HG02973 (cell line): Measurements from ENCODE around the gene DLG4.
"Not testable (repeated sequence)": the region's sequence is repeated elsewhere in the genome, so short reads cannot be mapped to it uniquely, and the experiment has no call there.

Experiments
- ATAC-seq: cut with Tn5 transposase; IDR thresholded peaks from one replicate; pipeline ENCODE4 v1.9.1; 2021; ENCODE audit warnings: moderate library complexity; ENCODE audit not compliant: unreplicated experiment

The DLG4 gene

GRCh38 chr17:7249830-7250229 is 30.2 kb upstream of the DLG4 start:
- no peak for ATAC-seq

- no peak for ATAC-seq
Observed at GRCh38 chr17:7249214-7249613, 29.6 kb upstream of the DLG4 start.

GRCh38 chr17:7248796-7249195 is 29.2 kb upstream of the DLG4 start:
- no peak for ATAC-seq

DNA sequence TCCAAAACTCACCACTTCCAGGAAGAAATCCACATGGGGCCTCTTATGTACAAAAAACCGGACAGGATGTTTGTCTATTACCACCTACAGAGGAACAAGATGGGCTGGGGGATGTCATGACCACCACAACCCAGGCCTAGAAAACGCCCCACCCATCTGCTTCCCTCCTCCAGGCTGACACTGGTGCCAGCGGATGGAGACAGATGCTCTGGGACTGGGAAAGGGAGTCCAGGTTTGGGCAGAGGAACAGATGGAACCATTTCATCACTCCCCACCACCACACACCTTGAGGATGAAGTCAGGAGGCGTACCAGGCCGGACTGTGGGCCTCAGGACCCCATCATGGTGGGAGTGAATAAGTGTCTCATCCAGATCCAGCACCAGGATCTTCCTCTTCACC is 27.1 kb upstream of the DLG4 start:
- no peak for ATAC-seq

DNA sequence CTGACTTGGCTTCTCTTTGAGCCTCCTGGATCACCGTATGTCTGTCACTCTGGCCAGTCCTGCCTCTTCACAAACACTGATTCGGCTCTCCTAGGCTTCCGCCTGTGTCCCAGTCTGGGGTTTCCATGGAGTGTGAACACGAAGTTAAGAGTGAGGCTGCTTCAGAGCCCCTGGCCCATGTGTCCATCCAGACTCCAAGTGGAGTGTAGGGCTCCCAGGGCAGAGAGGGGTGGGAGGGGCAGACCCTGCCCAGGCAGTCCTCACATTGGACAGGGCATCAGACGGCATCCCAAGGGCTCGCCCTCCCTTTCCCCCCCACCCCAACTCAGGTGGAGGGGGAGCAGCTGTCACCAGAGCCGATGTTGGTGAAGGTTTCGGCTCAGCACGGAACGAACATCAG is 24.2 kb upstream of the DLG4 start:
- ATAC-seq, result not testable (repeated sequence)

GRCh38 chr17:7243453-7243729 is 23.8 kb upstream of the DLG4 start:
- no peak for ATAC-seq

- peak; percentile 33 for ATAC-seq
Observed at GRCh38 chr17:7242717-7243452, 23.2 kb upstream of the DLG4 start.

DNA sequence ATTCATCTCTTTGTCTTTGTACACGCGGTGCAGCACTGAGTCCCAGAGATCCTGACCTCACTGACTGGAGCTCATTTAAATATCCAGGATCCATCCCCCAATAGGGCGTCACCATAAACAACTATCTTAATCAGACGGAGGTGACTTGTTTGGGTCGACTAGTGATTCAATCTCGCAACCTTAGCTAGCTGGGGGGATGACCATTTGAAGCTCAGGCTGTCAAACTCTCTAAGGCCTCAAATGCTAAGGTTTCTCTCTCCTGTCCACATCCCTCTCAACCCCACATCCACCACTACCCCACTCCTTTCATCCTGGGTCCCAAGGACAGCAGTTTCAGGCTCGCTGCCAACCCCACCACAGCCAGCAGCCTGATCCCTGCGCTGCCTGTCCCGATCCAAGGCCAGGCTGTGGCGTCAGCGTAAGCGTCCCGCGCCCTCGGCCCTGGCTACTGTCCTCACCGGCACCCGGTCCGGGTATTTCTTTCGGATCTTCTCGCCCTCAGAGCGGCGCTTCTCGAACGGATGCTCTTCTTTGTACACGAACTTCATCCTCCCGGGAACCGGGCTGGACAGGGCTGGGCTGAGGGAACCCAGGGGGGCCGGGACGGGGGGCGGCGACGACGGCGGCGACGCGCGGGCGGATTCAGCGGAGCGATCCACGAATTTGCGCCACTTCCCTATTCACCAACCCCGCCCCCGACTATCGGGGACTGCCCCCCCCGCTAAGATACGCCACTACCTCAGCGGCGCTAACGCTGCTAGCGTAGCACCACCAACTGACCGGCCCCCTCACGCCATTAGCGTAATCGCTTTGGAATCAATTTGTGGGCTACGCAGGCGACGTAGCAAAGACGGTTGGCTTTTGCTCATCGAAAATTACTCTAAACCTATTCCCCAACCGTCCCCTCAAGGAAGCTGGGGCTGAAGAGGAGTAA is 22.4 kb upstream of the DLG4 start, which contains the start of gene GABARAP:
GABARAP (minus strand) TSS at position 667 of the 934 bp plus-strand sequence; CDS start at position 548, 119 bp downstream.
- ATAC-seq, result peak; percentile 21

DNA sequence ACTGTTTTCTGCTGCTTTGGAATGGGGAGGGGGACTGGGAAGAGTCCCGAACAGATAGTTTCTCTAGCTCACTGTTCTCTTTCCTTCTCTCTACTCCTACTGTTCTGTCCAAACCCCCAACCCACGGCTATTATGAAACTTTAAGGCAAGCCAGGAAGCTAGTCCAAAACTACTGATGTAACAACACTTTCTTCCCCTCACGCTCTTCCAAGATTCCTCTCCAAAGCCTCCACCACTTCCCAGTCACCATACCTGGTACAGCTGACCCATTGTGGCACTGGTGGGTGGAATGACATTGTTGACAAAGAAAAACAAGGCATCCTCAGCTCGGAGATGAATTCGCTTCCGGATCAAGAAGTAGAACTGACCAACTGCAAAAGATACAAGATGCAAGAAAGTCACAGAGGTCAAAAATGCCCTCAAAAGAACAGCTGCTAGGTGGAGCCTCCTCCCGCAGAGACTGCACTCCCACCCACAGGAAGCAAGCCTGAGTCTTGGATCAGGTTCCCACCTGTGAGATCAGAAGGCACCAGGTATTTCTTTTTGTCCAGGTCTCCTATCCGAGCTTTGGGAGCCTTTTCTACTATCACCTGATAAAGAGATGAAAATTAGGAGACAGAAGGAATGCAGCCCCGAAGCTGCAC is 21.6 kb upstream of the DLG4 start:
- no peak for ATAC-seq

- no peak for ATAC-seq
Observed at GRCh38 chr17:7240375-7240774, 20.7 kb upstream of the DLG4 start.

- ATAC-seq, result peak; percentile 34
Observed at GRCh38 chr17:7239091-7240027, 19.7 kb upstream of the DLG4 start, which contains the start of gene PHF23. Gene PHF23, minus strand, starts transcription at chr17:7239457. Its CDS starts 178 bp downstream, at chr17:7239279.

DNA sequence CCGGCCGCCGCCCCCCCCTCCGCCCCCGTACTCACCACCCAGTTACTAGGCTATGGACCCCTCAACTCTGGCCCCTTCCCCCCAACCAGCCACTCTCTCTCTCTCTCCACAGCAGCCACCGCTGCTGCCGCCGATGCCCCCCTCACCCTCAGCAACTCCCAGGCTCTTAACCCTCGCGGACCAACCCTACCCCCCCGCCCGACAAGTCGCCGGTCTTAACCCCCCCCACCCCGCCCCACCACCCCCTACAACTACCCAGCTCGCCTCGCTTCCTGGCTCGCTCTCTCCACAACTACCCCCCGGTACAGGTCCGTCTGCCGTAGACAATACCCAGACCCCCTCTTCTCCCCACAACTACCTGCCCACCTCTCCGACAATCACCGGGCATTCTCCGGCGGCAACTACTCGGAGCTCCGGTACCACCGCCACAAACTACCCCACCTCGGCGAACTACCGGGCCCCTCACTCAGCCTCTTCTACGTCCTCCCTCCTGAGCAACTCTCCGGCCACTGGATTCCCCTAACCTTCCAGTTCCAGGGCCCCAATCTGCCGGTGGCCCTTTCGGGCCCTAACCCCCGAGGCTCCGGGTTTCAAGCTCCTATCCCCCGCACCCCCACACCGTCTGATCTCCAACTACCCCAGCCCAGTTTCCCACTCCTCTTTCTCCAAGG is 18.9 kb upstream of the DLG4 start:
- ATAC-seq, result no peak

GRCh38 chr17:7237761-7238419 is 18.3 kb upstream of the DLG4 start:
- no peak for ATAC-seq

DNA sequence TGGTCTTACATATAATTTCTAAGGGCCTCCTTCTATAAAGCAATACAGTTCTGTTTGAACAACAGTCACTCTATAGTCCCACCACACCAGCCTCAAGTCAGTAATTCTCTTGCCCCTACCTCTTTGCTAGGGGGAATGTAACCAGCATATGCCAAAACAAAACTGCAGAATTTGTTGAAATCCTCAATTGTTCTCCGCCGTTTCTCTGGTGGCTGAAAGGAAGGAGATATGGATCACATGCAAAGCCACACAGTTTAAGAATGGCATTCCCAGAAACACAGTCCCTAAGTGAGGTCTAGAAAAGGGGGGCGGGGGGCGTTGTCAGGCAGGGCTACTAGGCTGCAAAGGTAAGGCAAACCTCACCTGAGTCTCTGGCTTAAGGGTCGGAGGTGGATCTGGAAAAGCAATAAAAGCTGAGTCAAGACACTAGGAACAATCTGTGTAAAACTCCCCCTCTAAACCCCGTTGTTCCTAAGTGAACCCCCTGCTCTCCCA is 17.7 kb upstream of the DLG4 start:
- no peak for ATAC-seq

DNA sequence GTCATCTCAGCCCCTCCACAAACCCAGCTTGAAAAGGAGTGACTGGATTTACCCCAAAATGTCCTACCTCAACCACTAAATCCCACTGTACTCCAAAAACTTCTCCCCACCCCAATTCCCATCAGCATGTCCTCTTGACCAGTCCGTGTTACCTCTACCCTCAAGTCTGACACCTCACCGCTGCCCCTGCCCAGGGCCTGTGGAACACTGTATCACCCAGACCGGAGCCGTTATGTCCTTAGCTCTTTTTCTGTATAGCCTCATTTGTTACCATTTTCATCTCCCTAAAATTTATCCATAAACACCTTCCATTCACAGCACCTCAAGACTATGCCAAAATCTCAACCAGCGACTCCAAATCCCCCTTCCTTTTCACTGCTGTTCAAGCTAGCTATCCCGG is 17.2 kb upstream of the DLG4 start:
- no peak for ATAC-seq

- ATAC-seq, result no peak
Observed at GRCh38 chr17:7235693-7236665, 16.3 kb upstream of the DLG4 start.

DNA sequence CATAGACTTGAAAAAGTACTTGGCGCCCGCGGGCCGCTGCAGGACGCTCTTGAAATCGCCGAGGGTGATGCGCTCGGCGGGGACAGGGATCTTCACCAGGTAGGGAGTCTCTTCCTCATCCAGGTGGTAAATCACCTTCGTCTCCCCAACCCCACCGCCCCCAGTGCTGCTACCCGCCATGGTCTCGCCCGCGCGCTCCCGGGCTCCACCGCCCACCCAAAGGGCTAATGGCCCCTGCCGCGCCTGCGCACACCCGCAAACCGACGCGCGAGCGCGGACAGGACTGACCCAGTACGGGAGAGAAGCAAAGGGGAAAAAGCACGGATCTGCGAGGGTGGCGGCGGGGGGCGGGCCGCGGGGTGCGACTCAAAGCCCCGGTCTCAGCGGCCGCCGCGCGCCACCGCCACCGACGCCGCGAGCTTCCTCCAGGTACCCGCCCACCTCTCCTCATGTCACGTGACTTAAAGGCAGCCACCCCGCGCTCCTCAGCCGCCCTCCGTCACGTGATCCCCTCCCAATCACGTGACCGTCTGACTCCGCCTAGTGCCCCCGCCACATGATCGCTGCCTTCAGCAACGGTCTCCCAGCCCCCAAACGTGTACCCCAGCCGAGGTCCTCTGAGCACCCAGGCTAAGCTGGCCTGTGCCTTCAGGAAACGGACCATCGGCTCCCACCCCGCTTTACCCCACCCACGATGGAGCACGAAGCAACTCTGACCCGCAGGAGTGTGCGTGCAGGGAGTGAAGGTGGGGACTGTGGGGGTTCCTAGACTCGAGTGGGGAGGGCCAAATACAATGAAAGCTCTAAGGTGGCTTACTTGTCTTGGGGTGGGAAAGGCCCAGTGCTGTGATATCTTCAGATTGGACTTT is 14.7 kb upstream of the DLG4 start, which contains the start of gene DVL2:
DVL2 (minus strand) TSS at position 435 of the 869 bp plus-strand sequence; CDS start at position 180, 255 bp downstream.
- peak; percentile 39 for ATAC-seq
